ENCODE measurements around the gene NRXN3.

- no peak for TF ChIP-seq RAD21 (IDR thresholded peaks at IDR 0.05; ENCODE audit: low read length)
- no peak for TF ChIP-seq CTCF (conservative IDR thresholded peaks at IDR 0.05; ENCODE audit: low read depth, low read length)
- no peak for TF ChIP-seq POLR2A (IDR thresholded peaks at IDR 0.05; ENCODE audit: low read depth, low read length)
- no peak for TF ChIP-seq BHLHE40 (IDR thresholded peaks at IDR 0.05; ENCODE audit: low read depth, low read length)
Measured at GRCh38 chr14:78835909-78836308, 665.7 kb downstream of the NRXN3 start.

All from IMR-90 (cell line).